HG03064 (cell line): ENCODE measurements around the gene DCAF15.
"Not testable (repeated sequence)": the region's sequence is repeated elsewhere in the genome, so short reads cannot be mapped to it uniquely, and the experiment has no call there.

Experiments used
- ATAC-seq: cut with Tn5 transposase; IDR thresholded peaks from one replicate; pipeline ENCODE4 v1.9.1; 2021; ENCODE audit warnings: low read depth; ENCODE audit not compliant: unreplicated experiment

Gene DCAF15

GRCh38 chr19:13959141-13959961 lies 7.0 kb downstream of the DCAF15 start:
- ATAC-seq = no peak

DNA sequence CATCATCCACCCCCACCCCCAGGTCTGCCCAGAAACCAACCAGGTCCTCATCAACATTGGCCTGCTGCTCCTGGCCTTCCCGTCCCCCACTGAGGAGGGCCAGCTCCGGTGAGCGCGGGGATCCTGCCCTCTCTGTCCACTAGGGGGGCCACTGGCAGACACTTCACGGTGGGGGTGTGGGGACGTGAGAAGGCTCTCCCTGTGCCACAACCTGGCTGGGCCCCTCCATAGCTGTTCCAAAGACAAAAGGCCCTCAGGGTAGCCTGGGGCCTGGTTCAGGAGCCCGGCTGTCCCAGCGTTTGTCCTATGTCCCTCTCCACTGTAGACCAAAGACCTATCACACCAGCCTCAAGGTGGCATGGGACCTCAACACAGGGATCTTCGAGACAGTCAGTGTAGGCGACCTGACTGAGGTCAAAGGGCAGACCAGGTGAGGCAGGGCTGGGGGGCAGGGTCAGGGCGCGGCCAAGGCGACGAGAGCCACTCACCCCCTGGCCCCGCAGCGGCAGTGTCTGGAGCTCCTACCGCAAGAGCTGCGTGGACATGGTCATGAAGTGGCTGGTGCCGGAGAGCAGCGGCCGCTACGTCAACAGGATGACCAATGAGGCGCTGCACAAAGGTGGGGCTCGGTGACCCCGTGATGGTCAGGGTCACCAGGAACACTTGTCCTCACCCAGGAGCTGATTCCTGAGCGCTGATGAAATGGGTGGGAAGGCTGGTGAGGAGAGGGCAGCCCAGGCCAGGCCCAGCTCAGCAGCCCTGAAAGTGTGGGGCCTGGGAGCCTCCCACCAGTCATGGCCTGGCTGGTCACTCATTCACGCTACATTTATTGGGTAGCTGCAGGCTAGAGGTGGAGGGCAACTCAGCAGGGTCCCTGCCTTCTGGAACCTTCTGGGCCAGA lies 7.9 kb downstream of the DCAF15 start:
- ATAC-seq = no peak

DNA sequence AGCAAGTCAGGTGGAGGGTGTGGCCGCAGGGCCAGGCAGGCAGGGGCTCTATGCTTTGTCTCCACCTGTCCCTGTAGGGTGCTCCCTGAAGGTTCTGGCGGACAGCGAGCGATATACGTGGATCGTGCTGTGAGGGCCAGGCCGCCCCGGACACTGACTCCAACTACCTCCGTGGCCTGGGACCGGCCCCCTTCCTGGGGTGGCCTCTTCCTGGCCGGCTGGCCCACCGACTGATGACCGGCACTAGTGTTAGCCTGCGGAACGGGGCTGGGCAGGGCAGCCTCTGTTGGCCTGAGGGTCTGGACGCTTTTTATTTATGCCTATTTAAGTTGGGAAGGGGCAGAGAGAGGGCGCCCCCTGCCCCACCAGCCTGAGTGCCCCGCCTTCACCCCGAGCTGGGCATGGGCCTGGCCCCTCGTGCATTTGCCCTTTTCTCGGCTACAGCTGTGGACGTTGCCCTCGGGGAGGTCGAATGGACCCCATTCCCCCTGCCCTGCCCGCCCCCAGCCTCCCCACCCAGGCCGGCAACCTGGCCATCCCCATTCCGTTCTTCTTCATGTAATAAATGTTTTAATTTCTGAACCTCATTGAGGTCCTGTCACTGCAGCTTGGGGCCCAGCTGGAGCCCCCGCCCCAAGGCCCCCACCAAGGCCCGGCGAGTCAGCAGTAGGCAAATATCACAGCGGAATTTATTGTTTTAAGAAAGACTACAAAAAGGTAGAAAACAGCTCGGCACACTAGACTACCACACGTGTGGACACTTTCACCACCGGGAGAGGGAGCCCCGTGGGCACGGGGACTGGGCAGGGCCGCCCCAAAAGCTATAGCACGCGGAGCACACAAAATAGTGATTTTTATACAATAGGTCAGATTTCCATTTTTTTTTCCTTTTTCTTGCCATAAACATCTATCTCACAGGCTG lies 8.8 kb downstream of the DCAF15 start:
- ATAC-seq = no peak

DNA sequence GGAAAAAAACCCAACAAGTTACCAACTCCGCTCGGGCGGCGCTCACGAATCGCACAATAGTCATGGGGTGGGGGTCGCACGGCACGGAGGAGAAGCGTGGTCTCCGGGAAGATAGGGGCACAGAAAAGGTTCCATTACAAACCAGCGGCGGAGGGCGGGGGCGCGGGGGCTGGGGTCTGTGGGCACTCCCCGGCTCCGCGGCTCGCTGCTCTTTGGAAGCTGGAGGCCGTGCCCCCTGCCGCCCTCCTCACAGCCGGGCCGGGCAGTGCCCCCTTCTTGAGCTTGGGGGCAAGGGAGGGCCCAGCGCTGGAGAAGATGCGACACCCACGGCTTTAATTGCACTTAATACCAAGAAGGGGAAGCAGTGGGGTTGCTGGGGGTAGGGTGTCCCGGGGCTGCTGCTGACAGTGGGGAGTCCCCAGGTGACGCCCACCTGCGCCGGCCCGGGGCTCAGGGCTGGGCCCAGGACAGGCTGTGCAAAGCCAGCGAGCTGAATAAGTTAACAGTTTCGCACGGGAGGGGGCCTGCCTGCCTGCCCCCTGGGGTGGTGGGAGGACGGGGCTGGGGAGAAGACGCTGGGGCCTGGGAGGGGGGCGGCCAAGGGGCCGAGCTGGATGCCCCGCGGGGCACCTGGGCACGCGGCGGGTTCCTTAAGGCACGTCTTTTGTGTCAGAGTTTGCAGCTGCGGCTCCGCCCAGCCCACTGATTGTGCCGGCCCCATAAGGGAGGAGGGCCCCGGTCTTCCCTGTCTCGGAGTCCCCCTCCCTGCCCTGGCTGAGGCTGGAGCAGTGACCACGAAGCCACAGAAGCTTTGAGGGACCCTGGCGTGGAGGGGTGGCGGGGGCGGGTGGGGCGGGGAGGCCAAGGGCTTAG lies 9.8 kb downstream of the DCAF15 start:
- ATAC-seq = no peak

DNA sequence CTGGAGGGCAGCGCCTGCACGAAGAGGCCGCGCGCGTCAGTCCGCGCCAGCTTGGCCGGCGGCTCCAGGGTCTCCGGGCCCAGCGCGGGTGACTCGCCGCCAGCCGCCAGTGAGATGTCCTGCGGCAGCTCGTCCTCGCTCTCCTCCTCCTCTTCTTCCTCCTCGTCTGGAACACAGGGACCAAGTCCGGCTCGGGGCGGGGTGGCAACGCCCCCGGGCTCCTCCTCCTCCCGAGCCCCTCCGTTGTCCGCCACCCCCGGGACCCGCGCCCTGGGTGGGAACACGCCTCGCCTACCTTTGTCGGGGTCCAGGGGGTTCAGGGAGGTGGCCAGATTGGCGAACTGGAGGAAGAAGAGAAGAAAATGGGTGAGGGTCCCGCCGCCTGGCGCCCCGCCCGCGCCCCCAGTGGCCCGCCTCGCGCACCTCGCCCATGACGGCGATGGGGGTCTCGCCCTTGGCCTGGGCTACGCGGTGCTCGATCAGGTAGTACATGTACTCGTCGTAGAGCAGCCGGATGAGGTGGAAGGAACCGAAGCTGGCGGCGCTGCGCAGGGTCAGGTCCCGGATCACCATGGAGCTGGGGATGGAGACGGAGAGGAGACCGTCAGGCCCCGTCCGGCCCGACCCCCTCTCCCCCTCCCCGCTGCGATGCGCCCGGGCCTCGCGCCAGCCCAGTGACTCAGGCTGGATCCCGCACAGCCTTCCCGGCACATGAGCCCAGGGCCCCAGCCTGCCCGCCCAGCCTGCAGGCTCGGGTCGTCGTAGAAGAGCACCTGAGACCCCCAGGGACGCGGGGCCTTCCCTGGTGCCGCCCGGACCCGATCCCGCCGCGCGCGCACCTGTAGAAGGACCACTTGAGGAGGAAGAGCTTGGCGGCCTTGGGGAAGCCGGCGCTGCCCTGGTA lies 10.6 kb downstream of the DCAF15 start:
- ATAC-seq = no peak

GRCh38 chr19:13963603-13964105 lies 11.3 kb downstream of the DCAF15 start:
- ATAC-seq = no peak

DNA sequence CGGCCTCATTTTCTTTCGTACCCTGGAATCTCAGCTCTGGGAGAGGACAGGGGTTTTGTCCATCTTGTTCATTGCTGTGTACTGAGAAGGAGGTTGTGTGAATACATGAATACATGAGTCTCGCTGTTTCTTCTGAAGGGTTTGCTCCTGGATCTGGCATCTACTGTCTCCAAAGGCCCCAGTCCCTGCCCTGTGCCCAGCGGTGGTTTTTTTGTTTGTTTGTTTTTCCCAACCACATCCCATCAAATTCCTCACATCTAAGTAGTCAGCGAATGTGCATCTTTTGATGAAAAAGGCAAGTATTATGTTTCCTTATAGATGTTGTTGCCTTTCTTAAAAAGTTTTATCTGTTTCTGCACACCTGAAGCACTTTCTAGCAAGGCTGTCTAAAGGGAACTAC lies 12.5 kb downstream of the DCAF15 start:
- no peak for ATAC-seq

DNA sequence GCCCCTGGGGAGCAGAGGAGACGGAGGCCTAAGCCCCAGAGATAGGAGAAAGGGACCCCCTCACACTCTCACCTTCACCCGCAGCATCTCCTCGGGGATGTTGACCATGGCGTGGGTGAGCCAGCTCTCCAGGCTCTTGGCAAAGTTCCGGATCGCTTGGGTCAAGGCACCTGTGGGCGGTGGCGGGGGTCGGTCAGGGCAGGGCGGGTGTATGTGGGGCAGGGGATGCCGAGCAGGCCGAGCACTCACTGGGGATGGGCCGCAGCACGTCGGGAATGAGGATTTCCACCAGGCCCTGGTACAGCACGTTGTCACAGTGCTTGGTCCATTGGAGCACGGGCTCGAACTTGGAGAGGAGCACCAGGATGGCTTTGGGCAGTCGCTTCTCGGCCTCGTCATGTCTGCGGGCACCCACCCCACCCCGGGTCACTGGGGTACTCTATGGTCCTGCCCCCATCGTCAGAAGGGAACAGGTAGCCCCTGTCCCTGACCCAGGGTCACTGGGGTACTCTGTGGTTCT lies 13.1 kb downstream of the DCAF15 start:
- no peak for ATAC-seq

DNA sequence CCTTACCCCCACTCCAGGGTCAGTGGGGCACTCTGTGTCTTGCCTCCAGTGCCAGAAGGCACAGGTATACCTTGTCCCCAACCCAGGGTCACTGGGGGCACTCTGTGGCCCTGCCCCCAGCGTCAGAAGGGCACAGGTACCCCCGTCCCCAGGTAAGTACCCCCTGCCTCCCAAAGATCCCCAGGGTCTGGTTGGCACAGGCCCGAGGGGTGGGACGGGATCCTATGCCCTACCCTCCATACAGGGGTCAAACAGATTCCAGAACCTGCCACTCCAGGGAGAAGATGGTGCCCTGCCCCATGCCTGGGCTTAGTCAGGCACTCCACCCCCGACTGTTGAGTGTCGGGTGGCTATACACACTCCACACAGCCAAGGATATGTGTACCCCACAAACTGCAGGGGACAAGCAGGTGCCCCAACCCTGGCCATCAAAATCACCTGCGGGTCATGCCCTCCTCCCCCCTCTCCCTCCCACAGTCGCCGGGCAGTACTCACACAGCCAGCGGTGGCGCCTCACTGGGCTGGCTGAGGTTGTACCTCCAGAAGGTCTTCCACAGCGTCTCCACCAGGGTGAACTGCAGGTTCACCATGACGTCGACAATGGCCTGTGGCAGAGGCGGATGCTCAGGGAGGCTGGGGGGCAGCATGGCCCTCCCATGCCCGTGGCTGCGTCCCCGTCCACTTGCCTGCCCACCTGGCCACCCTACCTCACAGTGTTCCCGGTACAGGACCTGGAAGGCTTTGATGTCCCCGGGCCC lies 13.8 kb downstream of the DCAF15 start:
- ATAC-seq = no peak

- no peak for ATAC-seq
Observed at GRCh38 chr19:13966684-13967128, 14.4 kb downstream of the DCAF15 start.

DNA sequence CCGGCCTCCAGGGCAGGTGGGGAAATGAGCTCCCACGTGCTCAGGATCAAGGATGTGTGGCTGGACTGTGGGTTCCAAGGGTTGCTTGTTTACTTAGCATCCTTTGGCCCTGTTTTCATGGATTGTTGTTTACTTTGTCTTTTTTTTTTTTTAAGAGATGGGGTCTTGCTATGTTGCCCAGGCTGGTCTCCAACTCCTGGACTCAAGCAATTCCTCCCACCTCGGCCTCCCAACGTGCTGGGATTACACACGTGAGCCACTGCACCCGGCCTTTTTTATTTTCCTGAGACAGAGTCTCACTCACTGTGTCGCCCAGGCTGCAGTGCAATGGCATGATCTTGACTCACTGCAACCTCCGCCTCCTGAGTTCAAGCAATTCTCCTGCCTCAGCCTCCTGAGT lies 14.9 kb downstream of the DCAF15 start:
- ATAC-seq = not testable (repeated sequence)

DNA sequence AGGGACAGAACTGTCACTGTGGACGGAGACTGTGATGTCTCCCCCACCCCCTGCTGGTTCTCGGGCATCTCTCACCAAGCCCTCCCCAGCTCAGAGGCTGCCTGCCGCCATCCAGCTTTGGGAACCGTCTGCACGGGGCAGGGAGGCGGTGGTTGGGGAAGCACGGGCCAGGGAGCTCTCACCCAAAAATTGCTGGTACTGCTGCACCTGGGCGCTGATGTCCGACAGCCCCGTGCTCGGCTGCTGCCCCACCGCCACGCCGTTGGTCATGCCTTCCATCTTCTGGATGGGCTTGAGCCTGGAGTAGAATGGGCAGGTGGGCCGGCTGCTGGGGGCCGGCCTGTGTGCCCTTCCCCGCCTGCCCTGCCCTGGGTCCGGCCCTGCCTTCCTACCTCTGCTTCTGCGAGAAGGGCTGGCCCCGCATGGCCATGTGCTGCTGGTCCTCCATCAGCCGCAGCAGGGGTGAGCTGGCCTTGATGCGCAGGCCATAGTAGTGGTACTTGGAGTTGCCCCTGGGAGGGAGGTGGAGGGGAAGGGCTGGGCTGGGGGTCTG lies 16.1 kb downstream of the DCAF15 start:
- no peak for ATAC-seq

DNA sequence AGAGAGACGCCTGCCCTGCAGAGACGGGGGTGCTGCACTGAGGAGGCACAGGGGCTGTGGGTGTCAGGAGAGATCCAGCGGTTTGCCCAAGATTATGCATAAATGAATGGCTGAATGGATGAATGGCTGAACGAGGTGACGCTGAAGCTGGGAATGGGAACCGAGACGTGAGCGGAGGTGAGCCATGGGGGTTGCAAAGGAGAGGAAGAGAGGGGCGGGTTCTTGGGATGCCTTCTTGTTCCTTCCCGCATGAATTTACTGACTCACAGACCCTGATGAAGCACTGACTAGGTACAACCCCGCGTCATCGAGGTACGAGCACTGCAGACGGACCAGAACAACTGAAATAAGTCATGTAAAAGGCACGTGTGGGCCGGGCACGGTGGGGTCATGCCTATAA lies 16.7 kb downstream of the DCAF15 start:
- ATAC-seq = no peak

DNA sequence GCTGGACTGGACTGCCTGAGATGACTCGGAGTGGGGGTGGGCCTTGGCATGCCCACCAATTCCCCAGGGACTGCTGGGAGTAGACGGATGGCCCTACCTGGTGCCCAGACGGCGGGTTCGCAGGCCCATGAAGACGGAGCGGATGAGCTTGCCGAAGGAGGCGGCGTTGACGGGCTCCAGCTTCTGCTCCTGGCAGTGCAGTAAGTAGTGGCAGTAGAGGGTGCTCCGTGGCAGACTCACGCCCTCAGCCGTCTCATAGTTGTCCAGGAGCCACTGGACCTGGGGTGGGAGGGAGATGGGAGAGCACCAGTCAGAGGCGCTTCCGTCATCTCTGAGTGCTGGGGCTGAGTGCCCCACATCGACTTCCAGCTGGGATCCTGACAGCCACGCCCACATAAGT lies 17.6 kb downstream of the DCAF15 start:
- no peak for ATAC-seq

- not testable (repeated sequence) for ATAC-seq
Observed at GRCh38 chr19:13971868-13972267, 19.6 kb downstream of the DCAF15 start.

- no peak for ATAC-seq
Observed at GRCh38 chr19:13972368-13973155, 20.3 kb downstream of the DCAF15 start.
